ENCODE data around the gene OPN3. TPM values are rescaled to one million over a fixed set of nuclear protein-coding genes. Genes with fewer than 3 reads are reported as not detected.

Gene OPN3
- total RNA-seq, 4 donors from 2014 or later, result 5.3 to 12.4 (median 8.0) TPM

DNA sequence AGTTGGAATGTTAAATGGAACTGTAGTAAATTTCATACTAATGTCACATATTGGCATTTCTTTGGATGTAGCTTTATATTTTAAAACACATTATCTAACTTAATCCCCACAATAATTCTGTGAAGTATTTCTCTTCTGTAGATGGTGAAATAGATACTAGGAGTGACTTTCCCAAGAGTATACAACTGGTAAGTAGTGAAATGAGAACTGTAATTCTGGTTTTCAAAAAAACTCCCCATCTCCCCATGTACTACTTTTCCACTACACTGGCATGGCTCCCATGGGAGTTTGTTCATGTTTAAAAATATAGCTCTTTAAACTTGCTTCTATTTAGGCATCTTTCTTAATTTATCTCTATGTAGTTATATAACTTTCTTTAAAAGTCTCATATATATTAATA lies 10.2 kb downstream of the OPN3 start:
- Histone ChIP-seq H3K27me3 (no peaks in the 10 kb centered on the region), H3K27ac (replicated peaks in 1 of 4) (no peak overlapping the region), H3K4me1 (no peaks in the 10 kb centered on the region), H3K36me3 (peaks cover 0 to 5% (median 0%) of the 10 kb centered on the region in 4 donors), H3K4me3 (no peak overlapping the region), H3K9me3 (no peaks in the 10 kb centered on the region)
- DNase-seq (ENCODE audit: extremely low spot score), result no peak
- TF ChIP-seq EP300 (IDR thresholded peaks at IDR 0.05) (no peak), POLR2AphosphoS5 (IDR thresholded peaks at IDR 0.05) (no peak), POLR2A (IDR thresholded peaks at IDR 0.05; ENCODE audit: low read depth) (no peak)
- TF ChIP-seq, protein P1, sequence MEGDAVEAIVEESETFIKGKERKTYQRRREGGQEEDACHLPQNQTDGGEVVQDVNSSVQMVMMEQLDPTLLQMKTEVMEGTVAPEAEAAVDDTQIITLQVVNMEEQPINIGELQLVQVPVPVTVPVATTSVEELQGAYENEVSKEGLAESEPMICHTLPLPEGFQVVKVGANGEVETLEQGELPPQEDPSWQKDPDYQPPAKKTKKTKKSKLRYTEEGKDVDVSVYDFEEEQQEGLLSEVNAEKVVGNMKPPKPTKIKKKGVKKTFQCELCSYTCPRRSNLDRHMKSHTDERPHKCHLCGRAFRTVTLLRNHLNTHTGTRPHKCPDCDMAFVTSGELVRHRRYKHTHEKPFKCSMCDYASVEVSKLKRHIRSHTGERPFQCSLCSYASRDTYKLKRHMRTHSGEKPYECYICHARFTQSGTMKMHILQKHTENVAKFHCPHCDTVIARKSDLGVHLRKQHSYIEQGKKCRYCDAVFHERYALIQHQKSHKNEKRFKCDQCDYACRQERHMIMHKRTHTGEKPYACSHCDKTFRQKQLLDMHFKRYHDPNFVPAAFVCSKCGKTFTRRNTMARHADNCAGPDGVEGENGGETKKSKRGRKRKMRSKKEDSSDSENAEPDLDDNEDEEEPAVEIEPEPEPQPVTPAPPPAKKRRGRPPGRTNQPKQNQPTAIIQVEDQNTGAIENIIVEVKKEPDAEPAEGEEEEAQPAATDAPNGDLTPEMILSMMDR (IDR thresholded peaks at IDR 0.05), result no peak
- intact Hi-C loops (cut with DNase I), result no loop called here

DNA sequence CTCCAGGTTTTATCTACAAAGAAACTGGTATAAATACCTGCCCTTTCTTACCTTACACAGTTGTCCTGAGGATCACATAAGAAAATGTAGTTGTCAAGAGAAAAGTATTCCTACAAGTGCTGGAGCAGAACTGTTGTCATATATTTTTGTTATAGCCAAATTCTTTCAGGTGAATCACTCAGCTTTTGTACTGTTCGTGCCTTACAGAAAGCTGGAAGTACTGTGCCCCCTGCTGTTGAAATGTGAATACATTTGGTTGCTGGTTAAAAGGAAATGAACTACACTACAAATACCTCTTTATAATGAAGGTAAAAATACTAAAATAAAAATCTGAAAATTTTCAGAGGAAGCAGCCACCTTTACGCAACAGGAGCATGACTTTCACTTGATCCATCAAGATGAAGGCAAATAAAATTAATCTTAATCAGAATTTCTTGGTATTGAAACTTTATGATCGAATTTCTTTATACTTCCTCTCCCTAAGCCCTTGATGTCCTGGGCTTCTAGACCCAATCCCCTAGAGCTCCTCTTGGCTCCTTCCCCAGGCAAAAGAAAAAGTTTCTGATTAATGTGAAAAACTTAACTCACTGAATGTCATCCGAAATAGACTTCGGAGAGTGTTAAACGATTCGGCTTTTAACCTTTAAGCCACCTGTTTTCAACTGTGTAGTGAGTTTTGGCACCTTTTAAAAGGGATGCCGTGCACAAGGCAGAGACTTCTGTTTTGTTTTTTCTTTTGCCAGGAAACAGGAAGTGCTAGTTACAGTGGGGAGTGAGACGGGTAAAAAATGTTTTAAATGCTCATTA lies 12.5 kb downstream of the OPN3 start:
- TF ChIP-seq POLR2A (IDR thresholded peaks at IDR 0.05; ENCODE audit: low read depth) (no peak), EP300 (IDR thresholded peaks at IDR 0.05) (no peak), POLR2AphosphoS5 (IDR thresholded peaks at IDR 0.05) (no peak)
- TF ChIP-seq, protein P1 (IDR thresholded peaks at IDR 0.05), result peak in 2 of 3 experiments; percentile 22 to 42
- WGBS, result 51% methylated on average over 9 of the region's 9 CpGs
- no peak overlapping the region for H3K27ac ChIP-seq (replicated peaks in 1 of 4)
- no peaks in the 10 kb centered on the region for H3K36me3 ChIP-seq
- no peak for DNase-seq (ENCODE audit: extremely low spot score)
- no peaks in the 10 kb centered on the region for H3K9me3 ChIP-seq
- no peak overlapping the region for H3K4me3 ChIP-seq
- intact Hi-C loops (cut with DNase I), result no loop called here
- no peaks in the 10 kb centered on the region for H3K4me1 ChIP-seq
- no peaks in the 10 kb centered on the region for H3K27me3 ChIP-seq

DNA sequence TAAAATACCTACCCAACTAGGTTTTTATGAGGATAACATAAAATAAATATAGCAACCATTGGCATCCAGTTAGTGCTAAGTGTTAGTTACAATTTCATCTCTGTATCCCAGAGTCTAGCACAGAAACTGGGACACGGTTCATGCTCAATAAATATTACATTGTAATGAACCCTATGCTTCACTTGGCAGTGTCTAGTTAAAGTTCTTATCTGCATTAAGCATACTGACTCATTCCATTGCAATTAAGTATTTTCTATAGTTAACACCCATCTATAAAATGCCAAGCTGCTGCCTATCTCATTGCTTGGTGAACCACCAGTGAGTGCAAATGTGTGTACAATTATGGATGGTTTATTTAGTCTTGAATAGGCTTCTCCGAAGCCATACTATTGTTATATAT lies 15.2 kb downstream of the OPN3 start:
- Histone ChIP-seq H3K4me3 (no peak overlapping the region), H3K9me3 (no peaks in the 10 kb centered on the region), H3K4me1 (no peaks in the 10 kb centered on the region), H3K27ac (replicated peaks in 1 of 4) (no peak overlapping the region), H3K36me3 (no peaks in the 10 kb centered on the region), H3K27me3 (no peaks in the 10 kb centered on the region)
- intact Hi-C loops (cut with DNase I), result no loop called here
- DNase-seq (ENCODE audit: extremely low spot score), result no peak
- TF ChIP-seq, protein P1 (IDR thresholded peaks at IDR 0.05), result no peak
- TF ChIP-seq POLR2AphosphoS5 (IDR thresholded peaks at IDR 0.05), result no peak
- no peak for TF ChIP-seq POLR2A (IDR thresholded peaks at IDR 0.05; ENCODE audit: low read depth)
- TF ChIP-seq EP300 (IDR thresholded peaks at IDR 0.05), result no peak
- 82% methylated on average over 2 of the region's 2 CpGs for WGBS

DNA sequence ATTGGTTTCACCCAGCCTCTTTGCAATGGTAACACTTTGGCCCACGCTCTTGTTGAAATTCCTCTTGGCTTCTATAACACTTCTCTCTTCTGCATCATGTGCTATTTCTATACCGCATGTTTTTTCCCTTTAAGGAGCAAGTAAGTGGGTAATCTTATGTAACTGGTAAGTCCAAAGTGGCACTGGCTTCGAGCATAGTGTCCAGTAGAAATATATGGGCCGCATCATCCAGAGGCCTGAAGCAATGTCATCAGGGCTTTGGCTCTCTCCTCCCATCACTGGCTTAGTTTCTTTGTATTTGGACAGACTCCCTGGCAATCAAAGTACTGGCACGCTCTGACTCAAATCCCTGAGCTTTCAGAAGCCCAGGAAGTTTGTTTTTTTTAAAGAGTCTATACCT lies 17.5 kb downstream of the OPN3 start:
- TF ChIP-seq POLR2AphosphoS5 (IDR thresholded peaks at IDR 0.05) (no peak), EP300 (IDR thresholded peaks at IDR 0.05) (no peak)
- H3K27me3 ChIP-seq, result no peaks in the 10 kb centered on the region
- no peak overlapping the region for H3K27ac ChIP-seq (replicated peaks in 1 of 4)
- DNase-seq (ENCODE audit: extremely low spot score), result no peak
- H3K4me1 ChIP-seq, result no peaks in the 10 kb centered on the region
- H3K4me3 ChIP-seq, result no peak overlapping the region
- WGBS, result 83% methylated on average over 5 of the region's 5 CpGs
- H3K9me3 ChIP-seq, result no peaks in the 10 kb centered on the region
- no peaks in the 10 kb centered on the region for H3K36me3 ChIP-seq
- intact Hi-C loops (cut with DNase I), result no loop called here

DNA sequence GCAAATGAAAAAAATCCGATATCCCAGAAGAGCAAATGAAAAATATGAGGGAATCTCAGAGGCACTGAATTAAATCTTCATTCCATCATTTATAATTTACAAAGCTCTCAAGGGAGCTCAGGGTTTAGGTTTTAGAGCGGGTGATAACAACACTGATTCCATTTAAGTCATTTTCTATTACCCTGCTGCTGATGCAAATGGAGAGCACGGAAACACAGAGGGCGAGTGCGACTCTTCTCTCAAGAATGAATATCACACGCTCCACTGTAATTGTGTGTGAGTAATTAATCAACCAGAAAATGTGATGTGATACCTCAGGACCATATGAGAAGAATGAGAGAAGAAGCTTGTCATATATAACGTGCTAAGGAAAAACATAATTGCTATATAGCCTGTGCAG lies 22.7 kb downstream of the OPN3 start:
- H3K9me3 ChIP-seq, result no peaks in the 10 kb centered on the region
- no peaks in the 10 kb centered on the region for H3K4me1 ChIP-seq
- TF ChIP-seq, protein P1 (IDR thresholded peaks at IDR 0.05), result no peak
- no peak for TF ChIP-seq POLR2AphosphoS5 (IDR thresholded peaks at IDR 0.05)
- TF ChIP-seq POLR2A (IDR thresholded peaks at IDR 0.05; ENCODE audit: low read depth), result no peak
- TF ChIP-seq EP300 (IDR thresholded peaks at IDR 0.05), result no peak
- H3K27me3 ChIP-seq, result peaks cover 0 to 6% (median 0%) of the 10 kb centered on the region in 4 donors
- DNase-seq (ENCODE audit: extremely low spot score), result no peak
- H3K27ac ChIP-seq (replicated peaks in 1 of 4), result no peak overlapping the region
- intact Hi-C loops (cut with DNase I), result loop anchor here (10.0 kb wide), 1 partner anchor 227 kb away; the partner anchor contains the start of gene EXO1
- H3K36me3 ChIP-seq, result no peaks in the 10 kb centered on the region
- 95% methylated on average over 7 of the region's 7 CpGs for WGBS
- no peak overlapping the region for H3K4me3 ChIP-seq
